KMS-11 (cell line): ENCODE measurements around the gene MORN1.

Experiments used
- H2AFZ ChIP-seq: fragments of 200-600 bp; sonication (generic); 2 replicates; pipeline ENCODE4 v1.6.1; 2016; ENCODE audit warnings: antibody characterized with exemption, mixed run types, low read depth
- H3K27ac ChIP-seq: fragments of 200-600 bp; sonication (generic); 2 replicates; pipeline ENCODE4 v1.6.1; 2016; ENCODE audit warnings: mild to moderate bottlenecking, mixed run types
- H3K27me3 ChIP-seq: fragments of 200-600 bp; sonication (generic); 2 replicates; pipeline ENCODE4 v1.6.1; 2017; ENCODE audit warnings: mild to moderate bottlenecking, low read depth, mixed run types, moderate library complexity; ENCODE audit not compliant: insufficient read depth
- H3K36me3 ChIP-seq: fragments of 200-600 bp; sonication (generic); 2 replicates; pipeline ENCODE4 v1.6.1; 2017; ENCODE audit warnings: mild to moderate bottlenecking, mixed run types; ENCODE audit not compliant: insufficient read depth
- H3K4me1 ChIP-seq: fragments of 200-600 bp; sonication (generic); 2 replicates; pipeline ENCODE4 v1.6.1; 2016; ENCODE audit warnings: mild to moderate bottlenecking, low read depth, mixed run types; ENCODE audit not compliant: poor library complexity, severe bottlenecking
- H3K4me2 ChIP-seq: fragments of 200-600 bp; sonication (generic); 2 replicates; pipeline ENCODE4 v1.7.0; 2016; ENCODE audit warnings: mild to moderate bottlenecking, mixed run types
- H3K4me3 ChIP-seq: fragments of 200-600 bp; sonication (generic); IDR thresholded peaks from 2 replicates; pipeline ENCODE4 v1.6.1; 2017; ENCODE audit warnings: low read depth, low read length, mixed read lengths; ENCODE audit not compliant: insufficient read depth
- H3K79me2 ChIP-seq: fragments of 200-600 bp; sonication (generic); 2 replicates; pipeline ENCODE4 v1.6.1; 2016; ENCODE audit warnings: low read depth, mixed run types; ENCODE audit not compliant: insufficient read depth
- H3K9ac ChIP-seq: fragments of 200-600 bp; sonication (generic); 2 replicates; pipeline ENCODE4 v1.6.1; 2016; ENCODE audit warnings: mild to moderate bottlenecking, mixed run types
- H4K20me1 ChIP-seq: fragments of 200-600 bp; sonication (generic); 2 replicates; pipeline ENCODE4 v1.6.1; 2016; ENCODE audit warnings: mild to moderate bottlenecking, mixed run types; ENCODE audit not compliant: insufficient read depth
- TF ChIP-seq, protein P1 (sequence below): fragments of 200-600 bp; sonication (generic); conservative IDR thresholded peaks from 2 replicates; pipeline ENCODE4 v1.6.1; 2017; ENCODE audit warnings: low read depth, mild to moderate bottlenecking, antibody characterized with exemption, low read length, moderate library complexity, mixed read lengths

The MORN1 gene

DNA sequence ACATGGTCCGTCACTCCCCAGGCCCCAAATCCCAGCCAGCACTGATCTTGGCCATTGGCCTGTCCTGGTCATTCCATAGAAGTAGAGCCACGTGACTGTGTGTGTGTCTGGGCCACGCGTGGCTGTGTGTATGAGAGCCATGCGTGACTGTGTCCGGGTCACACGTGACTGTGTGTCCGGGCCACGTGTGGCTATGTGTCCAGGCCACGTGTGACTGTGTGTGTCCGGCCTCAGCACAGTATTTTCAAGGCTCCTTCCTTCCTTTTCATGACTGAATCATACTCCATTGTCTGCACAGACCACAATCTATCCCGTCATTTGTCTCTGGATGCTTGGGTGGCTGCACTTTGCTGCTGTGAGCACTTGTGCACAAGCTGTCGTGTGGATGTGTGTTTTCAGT, 95.8 kb downstream of the MORN1 start:
- no peaks in the 10 kb centered on the region for H3K79me2 ChIP-seq
- no peak overlapping the region for H3K9ac ChIP-seq
- no peaks in the 10 kb centered on the region for H3K36me3 ChIP-seq
- H3K4me3 ChIP-seq, result no peak overlapping the region
- no peak overlapping the region for H2AFZ ChIP-seq
- no peak overlapping the region for H3K4me2 ChIP-seq
- no peaks in the 10 kb centered on the region for H4K20me1 ChIP-seq
- peaks cover 23% of the 10 kb centered on the region; the same call in 1 of the 2 replicates for H3K27me3 ChIP-seq
- TF ChIP-seq, protein P1, sequence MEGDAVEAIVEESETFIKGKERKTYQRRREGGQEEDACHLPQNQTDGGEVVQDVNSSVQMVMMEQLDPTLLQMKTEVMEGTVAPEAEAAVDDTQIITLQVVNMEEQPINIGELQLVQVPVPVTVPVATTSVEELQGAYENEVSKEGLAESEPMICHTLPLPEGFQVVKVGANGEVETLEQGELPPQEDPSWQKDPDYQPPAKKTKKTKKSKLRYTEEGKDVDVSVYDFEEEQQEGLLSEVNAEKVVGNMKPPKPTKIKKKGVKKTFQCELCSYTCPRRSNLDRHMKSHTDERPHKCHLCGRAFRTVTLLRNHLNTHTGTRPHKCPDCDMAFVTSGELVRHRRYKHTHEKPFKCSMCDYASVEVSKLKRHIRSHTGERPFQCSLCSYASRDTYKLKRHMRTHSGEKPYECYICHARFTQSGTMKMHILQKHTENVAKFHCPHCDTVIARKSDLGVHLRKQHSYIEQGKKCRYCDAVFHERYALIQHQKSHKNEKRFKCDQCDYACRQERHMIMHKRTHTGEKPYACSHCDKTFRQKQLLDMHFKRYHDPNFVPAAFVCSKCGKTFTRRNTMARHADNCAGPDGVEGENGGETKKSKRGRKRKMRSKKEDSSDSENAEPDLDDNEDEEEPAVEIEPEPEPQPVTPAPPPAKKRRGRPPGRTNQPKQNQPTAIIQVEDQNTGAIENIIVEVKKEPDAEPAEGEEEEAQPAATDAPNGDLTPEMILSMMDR, result no peak
- peaks cover 6% of the 10 kb centered on the region for H3K4me1 ChIP-seq
- no peak overlapping the region for H3K27ac ChIP-seq

GRCh38 chr1:2294725-2295078, 96.7 kb downstream of the MORN1 start:
- no peak overlapping the region for H3K27ac ChIP-seq
- TF ChIP-seq, protein P1, result no peak
- no peaks in the 10 kb centered on the region for H3K79me2 ChIP-seq
- H3K36me3 ChIP-seq, result no peaks in the 10 kb centered on the region
- peaks cover 31% of the 10 kb centered on the region; the same call in 1 of the 2 replicates for H3K27me3 ChIP-seq
- no peak overlapping the region for H3K9ac ChIP-seq
- no peaks in the 10 kb centered on the region for H4K20me1 ChIP-seq
- H2AFZ ChIP-seq, result no peak overlapping the region
- no peak overlapping the region for H3K4me2 ChIP-seq
- H3K4me1 ChIP-seq, result peaks cover 10% of the 10 kb centered on the region
- no peak overlapping the region for H3K4me3 ChIP-seq

GRCh38 chr1:2294033-2294724, 97.2 kb downstream of the MORN1 start:
- H4K20me1 ChIP-seq, result no peaks in the 10 kb centered on the region

DNA sequence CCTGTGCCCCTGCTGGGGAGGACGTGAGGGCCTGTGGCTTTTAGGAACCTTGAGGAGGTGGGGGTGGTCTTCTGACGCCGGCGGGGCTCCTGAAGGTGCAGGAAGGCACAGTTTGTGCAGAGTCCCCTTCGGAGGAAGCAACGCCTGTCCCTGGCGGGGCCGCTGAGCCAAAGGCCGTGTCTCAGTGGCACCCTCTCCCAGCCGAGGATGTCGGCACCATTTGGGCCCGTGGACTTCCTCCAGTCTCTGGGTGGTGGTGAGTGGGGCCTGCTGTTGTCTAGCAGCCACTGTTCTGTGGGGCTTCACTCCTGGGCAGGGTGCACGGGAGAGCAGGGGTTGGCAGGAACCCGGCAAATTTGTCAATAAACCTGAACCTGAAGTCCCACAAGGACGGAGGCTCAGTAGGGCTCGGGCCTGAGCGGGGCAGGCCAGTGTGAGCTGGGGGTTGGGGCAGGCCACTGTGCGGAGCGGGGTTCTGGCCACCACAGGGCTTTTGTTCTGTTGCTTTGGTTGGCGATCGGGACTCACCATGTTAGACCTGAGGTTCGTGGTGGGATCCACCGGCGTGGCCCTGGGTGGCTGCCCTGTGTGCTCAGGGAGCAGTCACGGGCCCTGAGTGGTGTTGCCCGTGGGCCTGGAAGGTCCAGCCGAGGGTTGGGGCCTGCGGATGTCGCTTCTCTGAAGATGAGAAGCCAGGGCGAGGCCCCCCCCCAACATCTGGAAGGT, 98.5 kb downstream of the MORN1 start:
- no peak overlapping the region for H3K27ac ChIP-seq
- peaks cover 32% of the 10 kb centered on the region; the same call in 1 of the 2 replicates for H3K27me3 ChIP-seq
- TF ChIP-seq, protein P1, result no peak
- H3K9ac ChIP-seq, result no peak overlapping the region
- H3K4me3 ChIP-seq, result no peak overlapping the region
- H4K20me1 ChIP-seq, result no peaks in the 10 kb centered on the region
- H3K4me2 ChIP-seq, result no peak overlapping the region
- H2AFZ ChIP-seq, result no peak overlapping the region
- no peaks in the 10 kb centered on the region for H3K79me2 ChIP-seq
- H3K36me3 ChIP-seq, result no peaks in the 10 kb centered on the region
- H3K4me1 ChIP-seq, result peaks cover 10% of the 10 kb centered on the region

More at GRCh38 chr1:2294033-2294724, 97.2 kb downstream of the MORN1 start:
- H2AFZ ChIP-seq, result no peak overlapping the region
- peaks cover 32% of the 10 kb centered on the region; the same call in 1 of the 2 replicates for H3K27me3 ChIP-seq
- H3K4me1 ChIP-seq, result peaks cover 10% of the 10 kb centered on the region
- H3K36me3 ChIP-seq, result no peaks in the 10 kb centered on the region
- TF ChIP-seq, protein P1, result no peak
- H3K27ac ChIP-seq, result no peak overlapping the region
- H3K4me3 ChIP-seq, result no peak overlapping the region
- no peaks in the 10 kb centered on the region for H3K79me2 ChIP-seq
- H3K9ac ChIP-seq, result no peak overlapping the region
- no peak overlapping the region for H3K4me2 ChIP-seq
